HepG2 (cell line): ENCODE data around the gene SEC61A2. TPM values are rescaled to one million over a fixed set of nuclear protein-coding genes. Genes with fewer than 3 reads are reported as not detected.
A peak's percentile ranks its signal among the peaks of the same experiment; 100 is the strongest.

Experiments used
- ATM ChIP-seq: fragments of 450-650 bp; IDR thresholded peaks from 2 replicates; pipeline ENCODE4 v1.7.1; 2017; ENCODE audit warnings: mild to moderate bottlenecking, borderline replicate concordance
- BRCA1 ChIP-seq: sonication (generic); formaldehyde crosslinking; IDR thresholded peaks from 2 replicates; pipeline ENCODE4 v1.4.0; 2020; ENCODE audit warnings: missing genetic modification reagents
- CBX2 ChIP-seq, 2 experiments: fragments of 200-600 bp in 1 of 2; sonication (generic); formaldehyde crosslinking in 1 of 2; IDR thresholded peaks; 2 replicates each; pipeline versions ENCODE4 v1.7.0 to v1.8.1; 2018 to 2022; ENCODE audit warnings: low read depth in 2 of 2, low read length in 1 of 2, mild to moderate bottlenecking in 1 of 2, missing genetic modification reagents in 1 of 2
- CREB1 ChIP-seq, 2 experiments: fragments of 450-650 bp in 1 of 2; IDR thresholded peaks; 2 replicates each; pipeline ENCODE4 v1.6.1; 2016 to 2017; ENCODE audit warnings: control low read depth in 1 of 2, mild to moderate bottlenecking in 1 of 2, missing compliant biosample characterization in 1 of 2, missing genetic modification characterization in 1 of 2
- EHMT2 ChIP-seq: fragments of 200-600 bp; sonication (generic); IDR thresholded peaks from 2 replicates; pipeline ENCODE4 v1.7.0; 2017; ENCODE audit warnings: antibody characterized with exemption, low read depth, low read length, borderline replicate concordance
- FOXJ3 ChIP-seq: sonication (generic); formaldehyde crosslinking; IDR thresholded peaks from 2 replicates; pipeline ENCODE4 v1.4.0; 2020; ENCODE audit warnings: missing genetic modification reagents, mild to moderate bottlenecking, borderline replicate concordance
- HINFP ChIP-seq: sonication (generic); formaldehyde crosslinking; IDR thresholded peaks from 2 replicates; pipeline ENCODE4 v1.4.0; 2020; ENCODE audit warnings: low read depth, mild to moderate bottlenecking, missing genetic modification reagents
- KDM5A ChIP-seq: fragments of 200-600 bp; sonication (generic); IDR thresholded peaks from 2 replicates; pipeline ENCODE4 v1.7.0; 2018; ENCODE audit warnings: antibody characterized with exemption, mild to moderate bottlenecking, low read length, borderline replicate concordance
- KLF11 ChIP-seq: IDR thresholded peaks from 2 replicates; pipeline ENCODE4 v1.6.1; 2016; ENCODE audit warnings: missing compliant biosample characterization
- NFATC3 ChIP-seq: sonication (generic); formaldehyde crosslinking; IDR thresholded peaks from 2 replicates; pipeline ENCODE4 v1.5.1; 2020; ENCODE audit warnings: mild to moderate bottlenecking, missing genetic modification reagents
- NR3C1 ChIP-seq: sonication (generic); formaldehyde crosslinking; IDR thresholded peaks from 2 replicates; pipeline ENCODE4 v1.4.0; 2020; ENCODE audit warnings: missing genetic modification reagents
- PAF1 ChIP-seq: IDR thresholded peaks from 2 replicates; pipeline ENCODE4 v1.6.1; 2016; ENCODE audit warnings: missing genetic modification reagents, missing compliant biosample characterization
- POGZ ChIP-seq: sonication (generic); formaldehyde crosslinking; IDR thresholded peaks from 2 replicates; pipeline ENCODE4 v1.4.0; 2020; ENCODE audit warnings: mild to moderate bottlenecking, missing genetic modification reagents
- PRMT3 ChIP-seq: sonication (generic); formaldehyde crosslinking; IDR thresholded peaks from 2 replicates; pipeline ENCODE4 v1.8.1; 2022; ENCODE audit warnings: low read depth, mild to moderate bottlenecking, moderate library complexity, missing genetic modification reagents, borderline replicate concordance
- SYNCRIP ChIP-seq: fragments of 200-400 bp; formaldehyde crosslinking; IDR thresholded peaks from 2 replicates; pipeline ENCODE4 v1.6.1; 2018; ENCODE audit warnings: mild to moderate bottlenecking, low read depth, low read length; ENCODE audit not compliant: insufficient read depth
- TARDBP ChIP-seq: sonication (generic); formaldehyde crosslinking; IDR thresholded peaks from 2 replicates; pipeline ENCODE4 v1.8.0; 2022; ENCODE audit warnings: mild to moderate bottlenecking, missing genetic modification reagents
- ZBTB2 ChIP-seq: sonication (generic); formaldehyde crosslinking; IDR thresholded peaks from 2 replicates; pipeline ENCODE4 v1.8.0; 2022; ENCODE audit warnings: low read depth, missing genetic modification reagents
- ZBTB43 ChIP-seq: sonication (generic); formaldehyde crosslinking; conservative IDR thresholded peaks from 2 replicates; pipeline ENCODE4 v1.4.0; 2020; ENCODE audit warnings: missing genetic modification reagents
- ZFP36L1 ChIP-seq: sonication (generic); formaldehyde crosslinking; IDR thresholded peaks from 2 replicates; pipeline ENCODE4 v1.8.0; 2022; ENCODE audit warnings: mild to moderate bottlenecking, missing genetic modification reagents, moderate library complexity
- ZFP62 ChIP-seq: sonication (generic); formaldehyde crosslinking; IDR thresholded peaks from 2 replicates; pipeline ENCODE4 v1.4.0; 2020; ENCODE audit warnings: missing genetic modification reagents
- ZKSCAN8 ChIP-seq: IDR thresholded peaks from 2 replicates; pipeline ENCODE4 v1.6.1; 2016; ENCODE audit warnings: borderline replicate concordance, missing genetic modification reagents, missing compliant biosample characterization
- ZNF513 ChIP-seq: sonication (generic); formaldehyde crosslinking; conservative IDR thresholded peaks from 2 replicates; pipeline ENCODE4 v1.5.0; 2020; ENCODE audit warnings: missing genetic modification reagents
- ZNF670 ChIP-seq: sonication (generic); formaldehyde crosslinking; IDR thresholded peaks from 2 replicates; pipeline ENCODE4 v1.8.0; 2022; ENCODE audit warnings: mild to moderate bottlenecking, missing genetic modification reagents, borderline replicate concordance
- polyA plus RNA-seq, 8 experiments: library from polyadenylated mRNA; depleted of rRNA in 3 of 8; stranded (reverse) in 7 of 8; unstranded in 1 of 8; fragments of >200 nt; fragmentation: Illumina TruSeq in 4 of 8; extraction: Trizol in 4 of 8; gene quantifications; 2 replicates each; pipeline versions ENCODE4 v1.2.1 to v1.2.3, GENCODE V29; 2011 to 2016; ENCODE audit warnings: low read depth in 4 of 8, missing spikeins in 1 of 8, mixed read lengths in 1 of 8; ENCODE audit not compliant: insufficient read depth in 1 of 8
- total RNA-seq, 5 experiments: library from RNA; depleted of rRNA; stranded (reverse); fragments of >200 nt; fragmentation: Illumina TruSeq; extraction: Trizol; gene quantifications; 2 replicates each; pipeline ENCODE4 v1.2.3, GENCODE V29; 2016; ENCODE audit warnings: low read depth in 1 of 5

The SEC61A2 gene
- total and polyA plus RNA-seq, 2 of the 13 experiments (the other 11 are each of a cell fraction or from before 2014, with no cell fraction given): 5.5 to 7.4 TPM

GRCh38 chr10:12195603-12196506, 66.4 kb downstream of the SEC61A2 start, which contains the start of the genes CDC123 and NUDT5 (continued):
- peak; percentile 36; the same call in 1 of the 2 replicates for TF ChIP-seq EHMT2
- TF ChIP-seq ZFP62 (CRISPR knock-in tag): no peak
- peak; percentile 45; the same call in 1 of the 2 replicates for TF ChIP-seq ZBTB2
- TF ChIP-seq KLF11 (CRISPR knock-in tag): no peak
- TF ChIP-seq NFATC3: peak; percentile 73; the same call in 1 of the 2 replicates
- peak; percentile 100 for TF ChIP-seq KDM5A
- no peak for TF ChIP-seq ATM
- peak; percentile 81 for TF ChIP-seq POGZ
- no peak for TF ChIP-seq CBX2 (IDR thresholded peaks at IDR 0.05; ENCODE audit: low read depth, low read length)
- TF ChIP-seq CBX2 (CRISPR knock-in tag; IDR thresholded peaks at IDR 0.05; ENCODE audit: low read depth): no peak
- no peak for TF ChIP-seq PAF1 (CRISPR knock-in tag)
- 0 out of 2 replicates have a peak, but pooled peaks have one; percentile 4 for TF ChIP-seq FOXJ3 (CRISPR knock-in tag)
- peak; percentile 19; the same call in 1 of the 2 replicates for TF ChIP-seq TARDBP
- TF ChIP-seq PRMT3 (CRISPR knock-in tag): peak; percentile 64; the same call in 1 of the 2 replicates
- no peak for TF ChIP-seq CREB1 (IDR thresholded peaks at IDR 0.05)
- TF ChIP-seq CREB1 (CRISPR knock-in tag; IDR thresholded peaks at IDR 0.05): peak; percentile 75
- no peak for TF ChIP-seq SYNCRIP
- TF ChIP-seq ZFP36L1: no peak
- TF ChIP-seq NR3C1 (CRISPR knock-in tag): no peak
- TF ChIP-seq ZNF513 (CRISPR knock-in tag): no peak
- TF ChIP-seq ZBTB43: no peak
- no peak for TF ChIP-seq ZNF670 (CRISPR knock-in tag)
- TF ChIP-seq ZKSCAN8: no peak
- no peak for TF ChIP-seq HINFP (CRISPR knock-in tag)
- TF ChIP-seq BRCA1 (CRISPR knock-in tag): 0 out of 2 replicates have a peak, but pooled peaks have one; percentile 6
